KMS-11 (cell line): ENCODE data around the gene ATP8A2.

ENCODE experiments used
- H2AFZ ChIP-seq: fragments of 200-600 bp; sonication (generic); 2 replicates; pipeline ENCODE4 v1.6.1; 2016; ENCODE audit warnings: antibody characterized with exemption, mixed run types, low read depth
- H3K27ac ChIP-seq: fragments of 200-600 bp; sonication (generic); 2 replicates; pipeline ENCODE4 v1.6.1; 2016; ENCODE audit warnings: mild to moderate bottlenecking, mixed run types
- H3K27me3 ChIP-seq: fragments of 200-600 bp; sonication (generic); 2 replicates; pipeline ENCODE4 v1.6.1; 2017; ENCODE audit warnings: mild to moderate bottlenecking, low read depth, mixed run types, moderate library complexity; ENCODE audit not compliant: insufficient read depth
- H3K36me3 ChIP-seq: fragments of 200-600 bp; sonication (generic); 2 replicates; pipeline ENCODE4 v1.6.1; 2017; ENCODE audit warnings: mild to moderate bottlenecking, mixed run types; ENCODE audit not compliant: insufficient read depth
- H3K4me1 ChIP-seq: fragments of 200-600 bp; sonication (generic); 2 replicates; pipeline ENCODE4 v1.6.1; 2016; ENCODE audit warnings: mild to moderate bottlenecking, low read depth, mixed run types; ENCODE audit not compliant: poor library complexity, severe bottlenecking
- H3K4me2 ChIP-seq: fragments of 200-600 bp; sonication (generic); 2 replicates; pipeline ENCODE4 v1.7.0; 2016; ENCODE audit warnings: mild to moderate bottlenecking, mixed run types
- H3K4me3 ChIP-seq: fragments of 200-600 bp; sonication (generic); IDR thresholded peaks from 2 replicates; pipeline ENCODE4 v1.6.1; 2017; ENCODE audit warnings: low read depth, low read length, mixed read lengths; ENCODE audit not compliant: insufficient read depth
- H3K79me2 ChIP-seq: fragments of 200-600 bp; sonication (generic); 2 replicates; pipeline ENCODE4 v1.6.1; 2016; ENCODE audit warnings: low read depth, mixed run types; ENCODE audit not compliant: insufficient read depth
- H3K9ac ChIP-seq: fragments of 200-600 bp; sonication (generic); 2 replicates; pipeline ENCODE4 v1.6.1; 2016; ENCODE audit warnings: mild to moderate bottlenecking, mixed run types
- H4K20me1 ChIP-seq: fragments of 200-600 bp; sonication (generic); 2 replicates; pipeline ENCODE4 v1.6.1; 2016; ENCODE audit warnings: mild to moderate bottlenecking, mixed run types; ENCODE audit not compliant: insufficient read depth
- CTCF ChIP-seq: fragments of 200-600 bp; sonication (generic); conservative IDR thresholded peaks from 2 replicates; pipeline ENCODE4 v1.6.1; 2017; ENCODE audit warnings: low read depth, mild to moderate bottlenecking, antibody characterized with exemption, low read length, moderate library complexity, mixed read lengths

Gene ATP8A2

GRCh38 chr13:26053418-26053980, 681.7 kb downstream of the ATP8A2 start:
- peaks cover 10% of the 10 kb centered on the region for H3K4me1 ChIP-seq
- H4K20me1 ChIP-seq: no peaks in the 10 kb centered on the region
- H2AFZ ChIP-seq: no peak overlapping the region
- no peak for TF ChIP-seq CTCF
- H3K36me3 ChIP-seq: no peaks in the 10 kb centered on the region
- no peak overlapping the region for H3K27ac ChIP-seq
- no peak overlapping the region for H3K4me2 ChIP-seq
- no peak overlapping the region for H3K4me3 ChIP-seq
- H3K27me3 ChIP-seq: no peaks in the 10 kb centered on the region
- H3K9ac ChIP-seq: no peak overlapping the region
- no peaks in the 10 kb centered on the region for H3K79me2 ChIP-seq

GRCh38 chr13:26054896-26055295, 683.1 kb downstream of the ATP8A2 start:
- Histone ChIP-seq H3K79me2 (no peaks in the 10 kb centered on the region), H3K4me2 (no peak overlapping the region), H3K27ac (no peak overlapping the region), H3K9ac (no peak overlapping the region), H3K36me3 (no peaks in the 10 kb centered on the region), H3K4me1 (peaks cover 10% of the 10 kb centered on the region), H3K27me3 (no peaks in the 10 kb centered on the region), H3K4me3 (no peak overlapping the region), H2AFZ (no peak overlapping the region), H4K20me1 (no peaks in the 10 kb centered on the region)
- no peak for TF ChIP-seq CTCF

- H3K27me3 ChIP-seq: no peaks in the 10 kb centered on the region
- H4K20me1 ChIP-seq: no peaks in the 10 kb centered on the region
- H3K4me3 ChIP-seq: no peak overlapping the region
- no peaks in the 10 kb centered on the region for H3K4me1 ChIP-seq
- no peak overlapping the region for H3K4me2 ChIP-seq
- H2AFZ ChIP-seq: no peak overlapping the region
- no peak for TF ChIP-seq CTCF
- no peaks in the 10 kb centered on the region for H3K79me2 ChIP-seq
- no peaks in the 10 kb centered on the region for H3K36me3 ChIP-seq
- H3K9ac ChIP-seq: no peak overlapping the region
- no peak overlapping the region for H3K27ac ChIP-seq
Measured at GRCh38 chr13:26058704-26059103, 686.9 kb downstream of the ATP8A2 start.

- H3K79me2 ChIP-seq: no peaks in the 10 kb centered on the region
- H4K20me1 ChIP-seq: no peaks in the 10 kb centered on the region
- H2AFZ ChIP-seq: no peak overlapping the region
- H3K27me3 ChIP-seq: no peaks in the 10 kb centered on the region
- no peaks in the 10 kb centered on the region for H3K4me1 ChIP-seq
- H3K27ac ChIP-seq: no peak overlapping the region
- no peak overlapping the region for H3K9ac ChIP-seq
- no peak for TF ChIP-seq CTCF
- H3K4me3 ChIP-seq: no peak overlapping the region
- H3K36me3 ChIP-seq: no peaks in the 10 kb centered on the region
- H3K4me2 ChIP-seq: no peak overlapping the region
Measured at GRCh38 chr13:26060357-26060756, 688.6 kb downstream of the ATP8A2 start.
